A549 (cell line): ENCODE data around the gene MBOAT2. TPM values are rescaled to one million over a fixed set of nuclear protein-coding genes. Genes with fewer than 3 reads are reported as not detected.

Experiments
- ATAC-seq, 2 experiments: fragments of 200-7000 bp in 1 of 2; fragments of >200 bp in 1 of 2; cut with Nextera tagmentation in 1 of 2; cut with Tn5 transposase in 1 of 2; 3 replicates each; pipeline versions ENCODE4 v1.8.0 to v1.9.1; 2018 to 2020; ENCODE audit warnings: mild to moderate bottlenecking in 1 of 2, moderate library complexity in 1 of 2
- CTCF ChIA-PET: fragments of 300-600 bp; sonication (Branson Sonifier 250); formaldehyde crosslinking; extraction: SDS; loops from one replicate; lab custom pipeline; 2021; ENCODE audit warnings: antibody characterized with exemption, inconsistent platforms; lab: Yijun Ruan, JAX
- POLR2A ChIA-PET: fragments of 350-600 bp; formaldehyde crosslinking; extraction: SDS; loops from one replicate; lab custom pipeline; 2021; ENCODE audit warnings: antibody characterized with exemption, inconsistent platforms; lab: Yijun Ruan, JAX
- DNase-seq, 2 experiments: peaks; one replicate each; pipeline versions ENCODE4 v3.0.0 to v3.0.0-alpha.2; 2011 to 2016; ENCODE audit warnings: low read depth in 1 of 2, low spot score in 1 of 2
- FAIRE-seq: peaks from 2 replicates; lab custom pipeline; 2011; peaks lifted over from hg19 to GRCh38; lab: Jason Lieb, UNC
- H3K27ac ChIP-seq, 2 experiments: fragments of >200 bp; sonication (Bioruptor Twin); formaldehyde crosslinking; 3 replicates each; pipeline ENCODE4 v1.5.1; 2016 to 2017
- H3K4me1 ChIP-seq: fragments of >200 bp; sonication (Bioruptor Twin); formaldehyde crosslinking; 3 replicates; pipeline ENCODE4 v1.6.1; 2016
- H3K4me2 ChIP-seq: fragments of >200 bp; sonication (Bioruptor Twin); formaldehyde crosslinking; 3 replicates; pipeline ENCODE4 v1.6.1; 2016
- H3K4me3 ChIP-seq: fragments of >200 bp; sonication (Bioruptor Twin); formaldehyde crosslinking; 3 replicates; pipeline ENCODE4 v1.5.1; 2016
- H3K9me3 ChIP-seq: fragments of >200 bp; sonication (Bioruptor Twin); formaldehyde crosslinking; 3 replicates; pipeline ENCODE4 v1.6.1; 2016
- BHLHE40 ChIP-seq: IDR thresholded peaks from 2 replicates; pipeline ENCODE4 v1.6.1; 2012; ENCODE audit warnings: low read depth, low read length, inconsistent platforms
- CBX8 ChIP-seq: fragments of 200-600 bp; sonication (generic); IDR thresholded peaks from 2 replicates; pipeline ENCODE4 v1.6.1; 2016
- EHMT2 ChIP-seq: fragments of 200-600 bp; sonication (generic); IDR thresholded peaks from 2 replicates; pipeline ENCODE4 v1.6.1; 2016; ENCODE audit warnings: antibody characterized with exemption, low read depth, mild to moderate bottlenecking, moderate library complexity
- FOSL2 ChIP-seq, 2 experiments: fragments of 450-650 bp in 1 of 2; fragments of >200 bp in 1 of 2; sonication (Bioruptor Twin) in 1 of 2; formaldehyde crosslinking; IDR thresholded peaks; 2 replicates each; pipeline versions ENCODE4 v1.5.0 to v1.6.1; 2016 to 2020; ENCODE audit warnings: mild to moderate bottlenecking in 1 of 2, moderate library complexity in 1 of 2
- GATA3 ChIP-seq: IDR thresholded peaks from 2 replicates; pipeline ENCODE4 v1.6.1; 2012; ENCODE audit warnings: borderline replicate concordance
- JUNB ChIP-seq: fragments of >200 bp; sonication (Bioruptor Twin); formaldehyde crosslinking; IDR thresholded peaks from 2 replicates; pipeline ENCODE4 v1.6.1; 2016
- NFE2L2 ChIP-seq: fragments of 150-350 bp; conservative IDR thresholded peaks from 2 replicates; pipeline ENCODE4 v1.6.1; 2014; ENCODE audit warnings: low read length
- NPAS2 ChIP-seq: fragments of 250-450 bp; sonication (Bioruptor Pico); IDR thresholded peaks from 2 replicates; pipeline ENCODE4 v1.8.0; 2022; ENCODE audit warnings: mild to moderate bottlenecking, moderate library complexity, borderline replicate concordance
- NR3C1 ChIP-seq: fragments of >200 bp; sonication (Bioruptor Twin); formaldehyde crosslinking; IDR thresholded peaks from 3 replicates; pipeline ENCODE4 v1.6.1; 2017
- RAD21 ChIP-seq, 2 experiments: fragments of >200 bp in 1 of 2; sonication (Bioruptor Twin) in 1 of 2; formaldehyde crosslinking in 1 of 2; IDR thresholded peaks in 1 of 2; conservative IDR thresholded peaks in 1 of 2; 2 replicates in 1 of 2; 3 replicates in 1 of 2; pipeline ENCODE4 v1.6.1; 2012 to 2018; ENCODE audit warnings: inconsistent platforms in 1 of 2
- RARB ChIP-seq: fragments of 250-450 bp; sonication (Bioruptor Pico); IDR thresholded peaks from 2 replicates; pipeline ENCODE4 v1.8.0; 2021; ENCODE audit warnings: mild to moderate bottlenecking, moderate library complexity
- RNF2 ChIP-seq: fragments of 200-600 bp; sonication (generic); IDR thresholded peaks from 2 replicates; pipeline ENCODE4 v1.6.1; 2016; ENCODE audit warnings: low read depth, mild to moderate bottlenecking, antibody characterized with exemption, moderate library complexity, borderline replicate concordance
- SREBF2 ChIP-seq: fragments of 450-650 bp; IDR thresholded peaks from 2 replicates; pipeline ENCODE4 v1.6.1; 2014; ENCODE audit warnings: mild to moderate bottlenecking, moderate library complexity
- ZNF302 ChIP-seq: fragments of 250-450 bp; sonication (Bioruptor Pico); IDR thresholded peaks from 2 replicates; pipeline ENCODE4 v1.9.0; 2021; ENCODE audit warnings: inconsistent platforms, mild to moderate bottlenecking, moderate library complexity
- ZSCAN20 ChIP-seq: fragments of 250-450 bp; sonication (Bioruptor Pico); IDR thresholded peaks from 2 replicates; pipeline ENCODE4 v1.8.0; 2022; ENCODE audit warnings: mild to moderate bottlenecking, moderate library complexity
- WGBS: methylation state at CpG from one replicate; pipeline ENCODE4 v1.1.6; 2017; ENCODE audit errors: missing lambda C conversion rate; 5-methylcytosine and 5-hydroxymethylcytosine counted together
- polyA plus RNA-seq, 4 experiments: library from polyadenylated mRNA; depleted of rRNA in 3 of 4; stranded (reverse); fragments of >200 nt; fragmentation: RNase III in 1 of 4; extraction: RNeasy Plus Mini Kit Qiagen cat#74134 plus additional on column Dnase treatment in 1 of 4; gene quantifications; 2 replicates in 3 of 4; 3 replicates in 1 of 4; pipeline ENCODE4 v1.2.3, GENCODE V29; 2011 to 2017
- TF ChIP-seq, protein P1 (sequence below): IDR thresholded peaks from 2 replicates; pipeline ENCODE4 v1.6.1; 2012
- TF ChIP-seq, protein P2 (sequence below): fragments of 150-350 bp; IDR thresholded peaks from 2 replicates; pipeline ENCODE4 v1.6.1; 2014; ENCODE audit warnings: low read depth, mild to moderate bottlenecking, low read length
- TF ChIP-seq, protein P3 (sequence below): fragments of >200 bp; sonication (Bioruptor Twin); formaldehyde crosslinking; IDR thresholded peaks from 3 replicates; pipeline ENCODE4 v1.6.1; 2016
- TF ChIP-seq, protein P4 (sequence below): IDR thresholded peaks from 2 replicates; pipeline ENCODE4 v1.6.1; 2012; ENCODE audit warnings: low read depth, borderline replicate concordance

MBOAT2 gene
- polyA plus RNA-seq, 2 of the 4 experiments (the other 2 are of a cell fraction) = 33.1 to 33.3 TPM

DNA sequence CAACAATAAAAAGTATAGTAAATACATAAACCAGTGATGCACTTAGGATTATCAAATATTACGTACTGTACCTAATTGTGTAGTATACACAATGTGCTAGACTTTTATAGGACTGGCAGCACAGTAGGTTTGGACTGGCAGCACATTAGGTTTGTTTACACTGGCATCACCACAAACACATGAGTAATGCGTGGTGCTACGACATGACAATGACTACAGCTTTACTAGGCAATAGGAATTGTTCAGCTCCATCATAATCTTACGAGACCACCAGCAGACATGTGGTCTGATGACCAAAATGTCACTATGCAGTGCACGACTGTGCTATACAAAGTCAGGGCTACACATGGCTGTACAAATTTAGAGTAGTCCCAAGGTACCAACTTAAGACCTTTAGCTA is 2.3 kb downstream of the MBOAT2 start:
- no peak for FAIRE-seq
- CTCF ChIA-PET = no interaction called here
- peak overlapping the region; percentile 90 for H3K4me2 ChIP-seq
- TF ChIP-seq, protein P1, sequence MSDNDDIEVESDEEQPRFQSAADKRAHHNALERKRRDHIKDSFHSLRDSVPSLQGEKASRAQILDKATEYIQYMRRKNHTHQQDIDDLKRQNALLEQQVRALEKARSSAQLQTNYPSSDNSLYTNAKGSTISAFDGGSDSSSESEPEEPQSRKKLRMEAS = peak; percentile 48; the same call in 1 of the 2 replicates
- TF ChIP-seq FOSL2 (IDR thresholded peaks at IDR 0.05) = no peak
- TF ChIP-seq FOSL2 (CRISPR knock-in tag; IDR thresholded peaks at IDR 0.05) = 0 out of 2 replicates have a peak, but pooled peaks have one; percentile 18
- TF ChIP-seq SREBF2 = no peak
- TF ChIP-seq, all 56 proteins: peak for 2
- Histone ChIP-seq H3K9me3 (no peaks in the 10 kb centered on the region), H3K4me3 (no peak overlapping the region; the same call in 2 of the 3 replicates), H3K27ac (peak overlapping the region in 1 of 2 experiments; percentile 91; a peak in 1 of 6 replicates), H3K4me1 (peaks cover 37% of the 10 kb centered on the region; the same call in 2 of the 3 replicates)
- POLR2A ChIA-PET = no interaction called here
- ATAC-seq (peak in 1 of 2 experiments; percentile 25; a peak in 3 of 6 replicates), DNase-seq (peak; percentile 20 to 71)
- 23% methylated on average over 5 of the region's 5 CpGs for WGBS

DNA sequence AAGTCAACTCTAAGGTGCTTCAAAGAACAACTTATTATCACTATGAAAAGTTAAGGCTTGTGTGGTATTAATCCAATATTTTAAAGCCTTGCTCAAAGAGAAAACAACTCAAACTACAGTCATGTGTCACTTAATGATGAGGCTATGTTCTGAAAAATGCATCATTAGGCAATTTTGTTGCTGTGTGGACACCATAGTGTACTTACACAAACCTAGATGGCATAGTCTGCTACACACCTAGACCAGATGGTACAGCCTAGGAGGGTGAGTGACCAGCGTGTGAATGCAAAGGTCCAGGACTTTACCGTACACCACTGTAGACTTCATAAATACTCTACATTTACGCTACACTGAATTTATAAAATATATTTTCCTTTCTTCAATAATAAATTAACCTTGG is 3.0 kb downstream of the MBOAT2 start:
- 95% methylated on average over 3 of the region's 3 CpGs for WGBS
- no peak overlapping the region for H3K4me3 ChIP-seq
- H3K4me2 ChIP-seq = peak overlapping the region; percentile 90; the same call in 1 of the 3 replicates
- ATAC-seq (no peak), DNase-seq (no peak)
- CTCF ChIA-PET = no interaction called here
- POLR2A ChIA-PET = no interaction called here
- no peaks in the 10 kb centered on the region for H3K9me3 ChIP-seq
- peaks cover 37% of the 10 kb centered on the region; the same call in 2 of the 3 replicates for H3K4me1 ChIP-seq
- TF ChIP-seq CBX8 (no peak), GATA3 (no peak), SREBF2 (no peak)
- TF ChIP-seq, all 56 proteins: peak for 0
- FAIRE-seq = no peak
- peak overlapping the region in 1 of 2 experiments; percentile 2; a peak in 1 of 6 replicates for H3K27ac ChIP-seq

DNA sequence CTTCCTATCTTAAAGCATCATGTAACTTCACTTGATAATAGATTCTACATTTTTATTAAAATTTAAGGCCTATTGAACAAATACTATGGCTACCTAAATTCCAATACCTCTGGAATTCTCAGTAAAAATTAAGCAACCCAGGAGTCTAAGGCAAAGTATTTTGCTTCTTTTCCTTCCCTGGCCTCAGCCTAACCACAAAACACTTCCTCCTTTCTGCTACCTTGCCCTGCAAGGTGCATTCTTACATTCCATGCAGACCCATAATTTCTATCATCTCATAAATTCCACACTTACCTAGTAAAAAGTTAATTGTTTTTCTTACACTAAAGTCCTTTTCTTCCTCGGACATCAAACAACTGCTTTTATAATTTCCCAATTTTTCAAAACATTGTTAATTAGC is 3.7 kb downstream of the MBOAT2 start:
- Histone ChIP-seq H3K4me3 (no peak overlapping the region), H3K4me1 (peaks cover 35% of the 10 kb centered on the region; the same call in 2 of the 3 replicates)
- CTCF ChIA-PET = no interaction called here
- TF ChIP-seq BHLHE40 = no peak
- TF ChIP-seq NFE2L2 = no peak
- TF ChIP-seq EHMT2 = no peak
- TF ChIP-seq, all 56 proteins: peak for 0
- FAIRE-seq (no peak), DNase-seq (no peak), ATAC-seq (no peak)
- Histone ChIP-seq H3K9me3 (no peaks in the 10 kb centered on the region), H3K4me2 (no peak overlapping the region), H3K27ac (peak overlapping the region in 1 of 2 experiments; percentile 4; a peak in 1 of 6 replicates)
- POLR2A ChIA-PET = no interaction called here
- 67% methylated on average over 1 of the region's 1 CpG for WGBS

DNA sequence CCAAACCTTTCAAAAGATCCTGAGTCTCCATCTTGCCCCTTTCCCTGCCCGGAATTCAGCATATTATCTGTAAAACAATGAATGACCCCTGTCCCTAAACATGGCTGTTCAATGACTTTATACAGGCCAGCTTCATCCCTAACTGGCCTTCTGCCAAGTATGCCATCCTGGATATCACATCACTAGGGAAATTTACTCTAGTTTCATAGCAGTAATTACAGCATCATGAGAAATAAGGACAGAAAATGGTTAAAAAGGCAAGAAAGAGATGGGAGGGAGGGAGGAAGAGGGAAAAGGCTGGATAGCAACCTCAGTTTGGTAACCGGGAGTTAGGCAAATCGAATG is 4.4 kb downstream of the MBOAT2 start:
- FAIRE-seq (no peak), ATAC-seq (no peak), DNase-seq (no peak)
- Histone ChIP-seq H3K4me2 (no peak overlapping the region), H3K4me3 (no peak overlapping the region), H3K9me3 (no peaks in the 10 kb centered on the region), H3K27ac (no peak overlapping the region; a peak in 1 of 6 replicates), H3K4me1 (peaks cover 30% of the 10 kb centered on the region; the same call in 2 of the 3 replicates)
- ChIA-PET POLR2A (no interaction called here), CTCF (no interaction called here)
- TF ChIP-seq NR3C1 (no peak), RNF2 (no peak), JUNB (no peak), ZNF302 (CRISPR knock-in tag) (no peak), SREBF2 (no peak), RARB (no peak), RAD21 (conservative IDR thresholded peaks at IDR 0.05 in 1 of 2, IDR thresholded peaks at IDR 0.05 in 1 of 2) (no peak), ZSCAN20 (CRISPR knock-in tag) (no peak), NPAS2 (CRISPR knock-in tag) (no peak)
- TF ChIP-seq, protein P2, sequence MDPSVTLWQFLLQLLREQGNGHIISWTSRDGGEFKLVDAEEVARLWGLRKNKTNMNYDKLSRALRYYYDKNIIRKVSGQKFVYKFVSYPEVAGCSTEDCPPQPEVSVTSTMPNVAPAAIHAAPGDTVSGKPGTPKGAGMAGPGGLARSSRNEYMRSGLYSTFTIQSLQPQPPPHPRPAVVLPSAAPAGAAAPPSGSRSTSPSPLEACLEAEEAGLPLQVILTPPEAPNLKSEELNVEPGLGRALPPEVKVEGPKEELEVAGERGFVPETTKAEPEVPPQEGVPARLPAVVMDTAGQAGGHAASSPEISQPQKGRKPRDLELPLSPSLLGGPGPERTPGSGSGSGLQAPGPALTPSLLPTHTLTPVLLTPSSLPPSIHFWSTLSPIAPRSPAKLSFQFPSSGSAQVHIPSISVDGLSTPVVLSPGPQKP = no peak
- TF ChIP-seq, protein P3, sequence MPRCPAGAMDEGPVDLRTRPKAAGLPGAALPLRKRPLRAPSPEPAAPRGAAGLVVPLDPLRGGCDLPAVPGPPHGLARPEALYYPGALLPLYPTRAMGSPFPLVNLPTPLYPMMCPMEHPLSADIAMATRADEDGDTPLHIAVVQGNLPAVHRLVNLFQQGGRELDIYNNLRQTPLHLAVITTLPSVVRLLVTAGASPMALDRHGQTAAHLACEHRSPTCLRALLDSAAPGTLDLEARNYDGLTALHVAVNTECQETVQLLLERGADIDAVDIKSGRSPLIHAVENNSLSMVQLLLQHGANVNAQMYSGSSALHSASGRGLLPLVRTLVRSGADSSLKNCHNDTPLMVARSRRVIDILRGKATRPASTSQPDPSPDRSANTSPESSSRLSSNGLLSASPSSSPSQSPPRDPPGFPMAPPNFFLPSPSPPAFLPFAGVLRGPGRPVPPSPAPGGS = no peak
- TF ChIP-seq, protein P4, sequence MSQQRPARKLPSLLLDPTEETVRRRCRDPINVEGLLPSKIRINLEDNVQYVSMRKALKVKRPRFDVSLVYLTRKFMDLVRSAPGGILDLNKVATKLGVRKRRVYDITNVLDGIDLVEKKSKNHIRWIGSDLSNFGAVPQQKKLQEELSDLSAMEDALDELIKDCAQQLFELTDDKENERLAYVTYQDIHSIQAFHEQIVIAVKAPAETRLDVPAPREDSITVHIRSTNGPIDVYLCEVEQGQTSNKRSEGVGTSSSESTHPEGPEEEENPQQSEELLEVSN = no peak
- WGBS = 92% methylated on average over 3 of the region's 3 CpGs
